Natural killer cell (primary cell): ENCODE results near the gene TMEM117. TPM values are rescaled to one million over a fixed set of nuclear protein-coding genes. Genes with fewer than 3 reads are reported as not detected.

ENCODE experiments used
- ATAC-seq, 3 donors: fragments of 150-1000 bp in 2 of 3; fragments of 200-7000 bp in 1 of 3; cut with Tn5 transposase; 1 replicate in 1 of 3; 2 replicates in 2 of 3; pipeline ENCODE4 v1.10.0; 2021; ENCODE audit warnings: mild to moderate bottlenecking in 2 of 3, moderate library complexity in 2 of 3
- DNase-seq, 2 donors: peaks; one replicate each; pipeline versions ENCODE4 v3.0.0 to v3.0.0-alpha.2; 2013 to 2021; ENCODE audit warnings: mixed read lengths in 1 of 2
- H3K27ac ChIP-seq: one replicate; pipeline ENCODE4 v1.5.1; 2013; ENCODE audit warnings: mild to moderate bottlenecking, low read length
- H3K27me3 ChIP-seq: one replicate; pipeline ENCODE4 v1.6.1; 2013; ENCODE audit warnings: low read length; ENCODE audit not compliant: control insufficient read depth, insufficient read depth
- H3K36me3 ChIP-seq: one replicate; pipeline ENCODE4 v1.6.1; 2013; ENCODE audit warnings: low read length; ENCODE audit not compliant: control insufficient read depth, insufficient read depth
- H3K4me1 ChIP-seq: one replicate; pipeline ENCODE4 v1.6.1; 2013; ENCODE audit warnings: low read length; ENCODE audit not compliant: control insufficient read depth, insufficient read depth
- H3K4me3 ChIP-seq: one replicate; pipeline ENCODE4 v1.5.1; 2013; ENCODE audit warnings: low read length
- H3K9me3 ChIP-seq: one replicate; pipeline ENCODE4 v1.6.1; 2013; ENCODE audit warnings: low read length; ENCODE audit not compliant: control insufficient read depth, insufficient read depth
- H3K27ac Mint-ChIP-seq, 2 donors: one replicate each; pipeline ENCODE4 v1.8.0; 2022; ENCODE audit warnings: mild to moderate bottlenecking in 2 of 2, mixed read lengths in 2 of 2, moderate library complexity in 1 of 2
- H3K27me3 Mint-ChIP-seq, 2 donors: one replicate each; pipeline ENCODE4 v1.8.0; 2022; ENCODE audit warnings: low read depth in 2 of 2, mixed read lengths in 2 of 2
- H3K36me3 Mint-ChIP-seq: one replicate; pipeline ENCODE4 v1.8.0; 2022; ENCODE audit warnings: mixed read lengths
- H3K4me1 Mint-ChIP-seq, 2 donors: one replicate each; pipeline ENCODE4 v1.8.0; 2022; ENCODE audit warnings: mixed read lengths in 2 of 2
- H3K4me3 Mint-ChIP-seq: one replicate; pipeline ENCODE4 v1.8.0; 2022; ENCODE audit warnings: mild to moderate bottlenecking, moderate library complexity, mixed read lengths
- H3K9me3 Mint-ChIP-seq, 2 donors: one replicate each; pipeline ENCODE4 v1.8.0; 2022; ENCODE audit warnings: mixed read lengths in 2 of 2
- WGBS: methylation state at CpG from one replicate; pipeline ENCODE4 v1.1.7; 2013; ENCODE audit warnings: missing lambda C conversion rate; ENCODE audit not compliant: insufficient coverage; 5-methylcytosine and 5-hydroxymethylcytosine counted together
- intact Hi-C: fragments of 100-400 bp; cut with micrococcal nuclease; formaldehyde crosslinking; loops from one replicate; pipeline ENCODE4 v1.14.2; 2022
- total RNA-seq, 4 donors: library from RNA; stranded (reverse); fragments of 120-200 nt in 1 of 4; gene quantifications; one replicate each; pipeline versions ENCODE4 v1.2.3 to v1.2.4, GENCODE V29; 2013 to 2022
- TF ChIP-seq, protein P1 (sequence below): fragments of 200-600 bp; IDR thresholded peaks from one replicate; pipeline ENCODE4 v1.8.0; 2022; ENCODE audit warnings: antibody characterized with exemption

The TMEM117 gene
- total RNA-seq, 3 donors from 2014 or later (not counting 1 experiment from before 2014, with no cell fraction given), result 7.1 to 8.1 (median 7.9) TPM

DNA sequence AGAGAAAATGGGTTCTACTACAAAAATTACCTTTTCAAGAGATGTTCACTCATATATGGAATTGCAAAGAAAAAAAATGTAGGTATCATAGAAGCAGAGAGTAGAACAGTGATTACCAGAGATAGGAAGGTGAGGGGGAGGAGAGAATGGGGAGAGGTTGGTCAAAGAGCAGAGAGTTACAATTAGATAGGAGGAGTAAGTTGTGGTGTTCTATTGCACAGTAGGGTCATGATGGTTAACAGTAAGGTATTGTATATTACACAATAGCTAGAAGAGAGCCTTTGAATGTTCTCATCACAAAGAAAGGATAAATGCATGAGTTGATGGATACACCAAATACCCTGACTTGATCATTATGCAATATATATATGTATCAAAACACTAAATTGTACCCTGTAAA is 145.8 kb downstream of the TMEM117 start:
- Mint-ChIP-seq H3K9me3 (no peaks in the 10 kb centered on the region), H3K4me3 (no peak overlapping the region), H3K27ac (no peak overlapping the region), H3K4me1 (no peaks in the 10 kb centered on the region), H3K36me3 (no peaks in the 10 kb centered on the region), H3K27me3 (no peaks in the 10 kb centered on the region)
- H3K4me1 ChIP-seq, result no peaks in the 10 kb centered on the region
- DNase-seq (no peak), ATAC-seq (no peak)
- no peaks in the 10 kb centered on the region for H3K9me3 ChIP-seq
- intact Hi-C loops, result no loop called here
- no peaks in the 10 kb centered on the region for H3K36me3 ChIP-seq
- TF ChIP-seq, protein P1, sequence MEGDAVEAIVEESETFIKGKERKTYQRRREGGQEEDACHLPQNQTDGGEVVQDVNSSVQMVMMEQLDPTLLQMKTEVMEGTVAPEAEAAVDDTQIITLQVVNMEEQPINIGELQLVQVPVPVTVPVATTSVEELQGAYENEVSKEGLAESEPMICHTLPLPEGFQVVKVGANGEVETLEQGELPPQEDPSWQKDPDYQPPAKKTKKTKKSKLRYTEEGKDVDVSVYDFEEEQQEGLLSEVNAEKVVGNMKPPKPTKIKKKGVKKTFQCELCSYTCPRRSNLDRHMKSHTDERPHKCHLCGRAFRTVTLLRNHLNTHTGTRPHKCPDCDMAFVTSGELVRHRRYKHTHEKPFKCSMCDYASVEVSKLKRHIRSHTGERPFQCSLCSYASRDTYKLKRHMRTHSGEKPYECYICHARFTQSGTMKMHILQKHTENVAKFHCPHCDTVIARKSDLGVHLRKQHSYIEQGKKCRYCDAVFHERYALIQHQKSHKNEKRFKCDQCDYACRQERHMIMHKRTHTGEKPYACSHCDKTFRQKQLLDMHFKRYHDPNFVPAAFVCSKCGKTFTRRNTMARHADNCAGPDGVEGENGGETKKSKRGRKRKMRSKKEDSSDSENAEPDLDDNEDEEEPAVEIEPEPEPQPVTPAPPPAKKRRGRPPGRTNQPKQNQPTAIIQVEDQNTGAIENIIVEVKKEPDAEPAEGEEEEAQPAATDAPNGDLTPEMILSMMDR, result no peak
- H3K4me3 ChIP-seq, result no peak overlapping the region
- H3K27ac ChIP-seq, result no peak overlapping the region
- no peaks in the 10 kb centered on the region for H3K27me3 ChIP-seq

DNA sequence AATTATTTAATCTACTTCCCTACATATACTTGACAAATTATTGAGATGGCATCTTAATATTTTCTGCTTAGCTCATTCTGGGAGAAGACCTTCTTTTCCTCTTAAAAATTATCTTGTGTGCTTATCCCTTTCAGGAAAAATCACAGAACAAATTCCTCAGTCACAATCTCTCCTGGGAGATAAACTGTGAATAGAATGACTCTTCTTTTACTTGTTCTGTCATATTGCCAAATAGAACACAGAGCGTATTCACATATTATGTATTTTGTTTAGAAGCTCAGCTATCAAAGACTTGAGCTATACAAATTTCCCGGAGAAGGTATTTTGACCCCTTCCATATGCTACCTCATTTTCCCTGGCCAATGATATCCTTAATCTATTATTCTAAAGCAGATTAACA is 146.7 kb downstream of the TMEM117 start:
- Histone ChIP-seq H3K4me3 (no peak overlapping the region), H3K36me3 (no peaks in the 10 kb centered on the region), H3K27ac (no peak overlapping the region), H3K9me3 (no peaks in the 10 kb centered on the region), H3K4me1 (no peaks in the 10 kb centered on the region), H3K27me3 (no peaks in the 10 kb centered on the region)
- WGBS, result 100% methylated on average over 2 of the region's 2 CpGs
- H3K36me3 Mint-ChIP-seq, result no peaks in the 10 kb centered on the region
- DNase-seq (no peak), ATAC-seq (no peak)
- no peaks in the 10 kb centered on the region for H3K9me3 Mint-ChIP-seq
- H3K27ac Mint-ChIP-seq, result no peak overlapping the region
- H3K27me3 Mint-ChIP-seq, result no peaks in the 10 kb centered on the region
- intact Hi-C loops, result no loop called here
- TF ChIP-seq, protein P1, result no peak
- no peak overlapping the region for H3K4me3 Mint-ChIP-seq
- H3K4me1 Mint-ChIP-seq, result no peaks in the 10 kb centered on the region

DNA sequence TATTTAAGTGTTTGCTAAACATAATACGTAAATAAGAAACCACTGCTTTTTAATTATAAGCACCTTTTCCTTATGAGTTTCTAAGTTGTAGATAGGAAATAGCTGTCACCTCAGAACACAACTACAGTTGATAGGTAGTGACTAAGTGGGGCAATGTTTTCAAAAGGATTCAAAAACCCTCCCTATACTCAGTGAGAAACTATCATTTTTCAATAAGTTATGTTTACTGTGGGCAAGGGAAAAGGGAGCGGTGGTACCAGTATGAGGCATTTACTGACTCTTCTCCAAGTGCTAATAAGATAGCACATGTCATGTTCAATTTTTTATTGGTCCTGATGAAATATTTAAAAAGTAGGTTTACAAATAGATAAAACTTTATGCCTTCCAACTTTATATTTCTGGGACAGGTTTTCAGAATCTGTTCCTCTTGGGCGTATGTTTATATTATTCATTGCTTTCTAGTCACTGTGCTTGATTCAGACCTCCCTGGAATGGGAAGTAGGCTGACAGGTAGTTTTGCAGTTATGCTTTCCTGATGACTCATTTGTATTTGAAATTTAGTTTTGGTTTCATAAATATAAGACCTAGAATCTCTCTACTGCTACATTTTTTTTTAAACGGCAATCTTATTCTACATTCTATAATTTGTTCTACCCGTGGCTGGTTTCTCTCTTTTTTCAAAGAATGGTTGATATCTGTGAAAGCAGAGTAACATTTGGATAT is 153.1 kb downstream of the TMEM117 start:
- Mint-ChIP-seq H3K36me3 (no peaks in the 10 kb centered on the region), H3K27me3 (no peaks in the 10 kb centered on the region), H3K4me3 (no peak overlapping the region), H3K4me1 (peaks cover 0 to 5% of the 10 kb centered on the region in 2 donors), H3K27ac (no peak overlapping the region), H3K9me3 (no peaks in the 10 kb centered on the region)
- TF ChIP-seq, protein P1, result no peak
- Histone ChIP-seq H3K36me3 (no peaks in the 10 kb centered on the region), H3K4me3 (no peak overlapping the region), H3K27me3 (no peaks in the 10 kb centered on the region), H3K4me1 (no peaks in the 10 kb centered on the region), H3K9me3 (no peaks in the 10 kb centered on the region), H3K27ac (no peak overlapping the region)
- no peak for ATAC-seq
- intact Hi-C loops, result no loop called here
- WGBS, result no CpG with 5 or more reads among the region's 5 CpGs
- no peak for DNase-seq

DNA sequence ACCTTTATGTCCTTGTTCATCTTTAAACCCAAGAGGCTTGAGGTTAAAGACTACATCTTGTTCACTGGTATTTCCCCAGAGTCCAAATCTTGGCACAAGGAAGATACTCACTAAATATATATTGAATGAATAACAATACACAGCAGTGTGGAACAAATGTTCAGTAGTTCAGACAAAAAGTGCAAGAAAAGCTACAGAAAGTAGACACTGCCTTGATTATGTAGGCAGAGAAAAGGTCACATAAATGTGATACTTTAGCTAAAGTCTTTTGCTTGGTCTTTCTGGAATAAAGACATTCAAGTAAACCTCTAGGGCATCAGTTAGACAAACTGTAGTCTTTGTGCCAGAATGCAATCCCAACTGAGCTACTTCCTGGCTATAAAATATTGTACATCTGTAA is 157.0 kb downstream of the TMEM117 start:
- H3K27me3 ChIP-seq, result no peaks in the 10 kb centered on the region
- no peak overlapping the region for H3K4me3 ChIP-seq
- peaks cover 0 to 5% of the 10 kb centered on the region in 2 donors for H3K4me1 Mint-ChIP-seq
- ATAC-seq, result no peak
- H3K9me3 ChIP-seq, result no peaks in the 10 kb centered on the region
- no peak overlapping the region for H3K27ac Mint-ChIP-seq
- no peak overlapping the region for H3K27ac ChIP-seq
- H3K36me3 Mint-ChIP-seq, result no peaks in the 10 kb centered on the region
- H3K4me1 ChIP-seq, result no peaks in the 10 kb centered on the region
- no peaks in the 10 kb centered on the region for H3K27me3 Mint-ChIP-seq
- no peaks in the 10 kb centered on the region for H3K9me3 Mint-ChIP-seq
- intact Hi-C loops, result no loop called here
- H3K4me3 Mint-ChIP-seq, result no peak overlapping the region
- TF ChIP-seq, protein P1, result no peak
- no peaks in the 10 kb centered on the region for H3K36me3 ChIP-seq
- DNase-seq, result no peak
